Dendritic cell treated with granulocyte-macrophage colony-stimulating factor and Interleukin-4, amounts not matched to agents 40 ng/mL and 50 ng/mL, for 4 days (primary cell): ENCODE data around the gene AMPD2.
A peak's percentile ranks its signal among the peaks of the same experiment; 100 is the strongest.

Experiments
- H3K27ac Mint-ChIP-seq: one replicate; pipeline ENCODE4 v1.8.0; 2022; ENCODE audit warnings: mild to moderate bottlenecking, mixed read lengths
- H3K27me3 Mint-ChIP-seq: one replicate; pipeline ENCODE4 v1.8.0; 2022; ENCODE audit warnings: mild to moderate bottlenecking, mixed read lengths
- H3K36me3 Mint-ChIP-seq: one replicate; pipeline ENCODE4 v1.8.0; 2022; ENCODE audit warnings: low read depth, mixed read lengths
- H3K4me1 Mint-ChIP-seq: one replicate; pipeline ENCODE4 v1.8.0; 2022; ENCODE audit warnings: low read depth, mixed read lengths
- H3K4me3 Mint-ChIP-seq: one replicate; pipeline ENCODE4 v1.8.0; 2022; ENCODE audit warnings: mild to moderate bottlenecking, moderate library complexity, mixed read lengths
- H3K9me3 Mint-ChIP-seq: one replicate; pipeline ENCODE4 v1.8.0; 2022; ENCODE audit warnings: mixed read lengths
- intact Hi-C: fragments of 100-400 bp; cut with micrococcal nuclease; formaldehyde crosslinking; loops from one replicate; pipeline ENCODE4 v1.15.0; 2022

AMPD2 gene

DNA sequence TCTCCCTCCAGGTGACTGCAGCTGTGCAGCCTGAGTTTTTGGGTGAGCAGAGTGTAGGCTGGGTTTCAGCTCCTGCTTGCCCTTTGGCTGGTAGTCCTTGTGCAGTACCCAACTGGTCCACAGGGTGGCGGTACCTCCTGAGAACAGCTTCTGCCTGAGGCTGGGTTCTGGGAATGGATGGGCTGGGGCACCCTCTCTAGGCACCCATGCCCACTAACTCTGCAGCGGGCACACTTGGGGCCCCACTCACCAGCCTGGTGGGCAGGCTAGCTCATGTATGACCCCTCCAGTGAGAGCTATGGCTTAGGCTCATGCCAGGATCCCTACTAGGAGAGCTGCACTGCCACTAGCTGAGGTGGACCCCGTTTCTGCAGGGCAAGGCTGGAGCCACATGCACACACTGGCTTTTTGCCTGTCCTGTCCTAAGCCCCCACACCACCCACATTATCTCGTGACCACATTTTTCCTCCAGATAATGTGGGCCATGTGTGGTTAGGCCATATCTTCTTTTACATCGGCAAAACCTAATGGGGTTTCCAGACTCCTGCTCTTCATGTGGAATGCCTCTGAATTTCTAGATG is 20.7 kb downstream of the AMPD2 start:
- Mint-ChIP-seq H3K4me3 (no peak overlapping the region), H3K27ac (no peak overlapping the region), H3K27me3 (peaks cover 5% of the 10 kb centered on the region), H3K9me3 (no peaks in the 10 kb centered on the region), H3K4me1 (peaks cover 29% of the 10 kb centered on the region), H3K36me3 (no peaks in the 10 kb centered on the region)
- intact Hi-C loops: loop anchor here (5.0 kb wide), 1 partner anchor 342 kb away; the partner anchor contains the start of gene AHCYL1

DNA sequence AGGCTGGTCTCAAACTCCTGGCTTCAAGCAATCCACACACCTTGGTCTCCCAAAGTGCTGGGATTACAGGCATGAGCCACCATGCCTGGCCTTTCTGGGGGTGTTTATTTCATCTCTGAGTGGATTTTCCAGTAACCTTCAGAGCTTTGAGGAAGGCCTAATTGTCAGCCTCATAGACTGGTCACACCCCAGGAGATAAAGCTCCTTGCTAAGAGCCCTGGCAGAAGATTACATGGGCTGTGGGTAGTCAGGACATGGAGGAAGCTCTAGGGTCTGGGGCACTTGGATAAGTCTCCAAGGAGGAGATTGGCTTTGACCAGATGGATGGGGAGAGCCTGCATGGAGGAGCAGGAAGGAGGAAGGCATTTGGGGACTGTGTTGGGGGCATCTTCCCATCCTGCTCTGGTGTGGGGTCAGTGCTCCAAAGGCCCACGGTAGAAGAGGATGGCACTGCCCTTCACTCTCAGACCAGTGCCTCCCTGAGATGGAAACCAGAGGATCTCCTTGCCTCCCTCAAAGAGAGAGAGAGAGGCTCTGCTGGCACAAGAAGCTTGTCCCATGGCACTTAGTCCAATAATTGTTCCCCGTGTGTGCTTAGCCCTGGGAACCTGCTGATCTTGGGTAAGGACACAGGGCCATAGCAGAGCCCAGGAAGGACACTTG is 21.6 kb downstream of the AMPD2 start:
- Mint-ChIP-seq H3K9me3 (no peaks in the 10 kb centered on the region), H3K4me3 (no peak overlapping the region), H3K36me3 (no peaks in the 10 kb centered on the region), H3K4me1 (peaks cover 25% of the 10 kb centered on the region), H3K27me3 (peaks cover 5% of the 10 kb centered on the region), H3K27ac (no peak overlapping the region)
- intact Hi-C loops: loop anchor here (5.0 kb wide), 1 partner anchor 341 kb away; the partner anchor contains the start of gene AHCYL1

DNA sequence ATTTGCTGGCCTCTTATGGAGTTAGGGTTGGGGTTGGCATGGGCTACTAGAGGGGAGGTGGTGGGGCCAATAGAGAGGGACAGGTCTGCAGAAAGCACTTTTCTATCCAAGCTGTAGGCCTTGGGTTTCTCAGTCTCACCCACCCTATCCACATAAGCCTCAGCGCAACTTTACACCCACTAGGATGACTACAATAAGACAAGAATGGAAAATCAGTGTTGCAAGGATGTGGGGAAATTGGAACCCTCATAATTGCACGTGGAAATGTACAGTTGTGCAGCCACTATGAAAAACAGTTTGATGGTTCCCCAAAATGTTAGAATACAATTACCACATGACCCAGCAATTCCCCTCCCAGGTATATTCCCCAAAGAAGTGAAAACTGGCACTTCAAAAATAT is 22.2 kb downstream of the AMPD2 start:
- Mint-ChIP-seq H3K4me3 (no peak overlapping the region), H3K9me3 (no peaks in the 10 kb centered on the region), H3K36me3 (no peaks in the 10 kb centered on the region), H3K27me3 (peaks cover 5% of the 10 kb centered on the region), H3K4me1 (peaks cover 18% of the 10 kb centered on the region), H3K27ac (no peak overlapping the region)
- intact Hi-C loops: loop anchor here (5.0 kb wide), 1 partner anchor 340 kb away; the partner anchor contains the start of gene AHCYL1

DNA sequence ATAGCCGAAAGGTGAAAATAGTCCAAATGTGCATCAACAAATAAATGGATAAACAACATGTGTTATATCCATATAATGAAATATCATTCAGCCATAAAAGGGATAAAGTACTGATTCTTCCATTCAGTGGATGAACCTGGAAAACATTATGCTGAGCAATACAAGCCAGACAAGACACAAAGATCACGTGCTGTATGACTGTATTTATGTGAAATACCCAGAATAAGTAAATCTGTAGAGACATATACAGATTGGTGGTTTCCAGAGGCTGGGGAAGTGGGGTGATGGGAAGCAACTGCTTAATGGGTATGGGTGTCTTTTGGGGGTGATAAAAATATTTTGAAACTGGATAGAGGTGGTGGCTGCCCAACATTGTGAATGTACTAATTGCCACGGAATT is 23.0 kb downstream of the AMPD2 start:
- Mint-ChIP-seq H3K27ac (no peak overlapping the region), H3K27me3 (peaks cover 5% of the 10 kb centered on the region), H3K4me3 (no peak overlapping the region), H3K9me3 (no peaks in the 10 kb centered on the region), H3K36me3 (no peaks in the 10 kb centered on the region), H3K4me1 (peaks cover 18% of the 10 kb centered on the region)
- intact Hi-C loops: loop anchor here (1.0 to 5.0 kb wide), 2 partner anchors 131 to 340 kb away; partner anchors contain the start of gene AHCYL1

DNA sequence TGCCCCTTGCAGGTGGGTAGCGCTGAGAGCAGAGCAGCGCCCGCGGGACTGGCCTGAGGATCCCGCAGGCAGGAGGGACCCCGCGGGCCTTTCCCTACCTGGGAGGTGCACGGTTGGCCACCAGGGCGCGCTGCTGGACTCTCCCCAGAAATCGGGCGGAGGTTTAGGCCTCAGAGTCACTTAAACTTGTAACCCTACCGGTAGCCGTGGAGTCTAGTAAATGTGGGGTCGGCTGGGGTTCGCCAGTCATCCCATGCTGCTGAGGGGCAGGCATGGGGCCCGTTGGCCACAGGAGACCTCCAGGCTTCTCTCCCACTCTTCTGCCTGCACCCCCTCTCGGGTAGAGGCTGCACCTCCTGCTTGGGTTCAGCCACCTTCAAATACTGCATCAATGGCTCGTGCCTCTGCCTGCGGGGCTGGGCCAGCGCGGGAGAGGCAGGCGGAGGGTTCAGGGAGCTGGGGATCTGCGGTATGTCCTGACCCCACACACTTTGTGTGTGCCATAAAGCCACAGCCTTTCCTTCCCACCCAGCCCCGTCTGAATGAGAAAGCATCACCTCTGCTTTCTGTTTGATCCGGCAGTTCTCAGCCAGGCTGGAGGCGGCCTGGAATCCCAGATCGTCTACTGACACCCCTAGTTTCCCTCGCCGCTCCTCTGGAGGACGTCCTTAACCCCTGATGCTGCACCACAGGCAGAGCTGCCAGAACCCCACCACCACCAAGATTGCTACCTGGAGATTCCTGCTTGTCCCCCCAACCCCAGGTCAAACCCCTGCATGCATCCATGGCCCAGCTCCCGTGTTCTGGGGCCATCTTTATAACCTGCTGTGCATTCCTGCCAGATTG is 24.0 kb downstream of the AMPD2 start:
- peaks cover 18% of the 10 kb centered on the region for H3K4me1 Mint-ChIP-seq
- intact Hi-C loops: loop anchor here (1.0 to 5.0 kb wide), 2 partner anchors 130 to 339 kb away; partner anchors contain the start of gene AHCYL1
- no peak overlapping the region for H3K27ac Mint-ChIP-seq
- no peaks in the 10 kb centered on the region for H3K36me3 Mint-ChIP-seq
- H3K27me3 Mint-ChIP-seq: peaks cover 5% of the 10 kb centered on the region
- no peaks in the 10 kb centered on the region for H3K9me3 Mint-ChIP-seq
- H3K4me3 Mint-ChIP-seq: no peak overlapping the region

DNA sequence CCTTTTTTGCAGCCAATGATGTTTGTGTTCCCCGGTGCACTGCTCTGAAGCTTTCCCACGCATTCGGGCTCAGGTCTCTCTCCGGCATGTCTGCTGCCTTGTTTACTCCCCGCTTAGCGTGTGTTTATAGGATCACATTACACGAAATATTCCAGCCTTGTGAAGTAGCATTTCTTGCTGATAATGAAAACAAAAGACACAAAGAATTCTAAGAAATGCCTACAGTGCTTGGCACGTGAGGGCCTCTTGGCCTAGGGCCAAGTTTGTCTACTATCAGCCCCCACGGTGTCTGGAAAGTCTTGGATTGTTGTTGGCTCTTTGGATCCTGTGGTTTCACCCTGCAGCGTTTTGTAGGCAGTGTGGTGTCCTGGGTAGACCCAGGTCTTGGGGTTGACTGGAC is 25.0 kb downstream of the AMPD2 start:
- Mint-ChIP-seq H3K27me3 (peaks cover 5% of the 10 kb centered on the region), H3K4me3 (no peak overlapping the region), H3K27ac (no peak overlapping the region), H3K4me1 (peaks cover 18% of the 10 kb centered on the region), H3K9me3 (no peaks in the 10 kb centered on the region), H3K36me3 (no peaks in the 10 kb centered on the region)
- intact Hi-C loops: loop anchor here (5.0 kb wide), 1 partner anchor 338 kb away; the partner anchor contains the start of gene AHCYL1

DNA sequence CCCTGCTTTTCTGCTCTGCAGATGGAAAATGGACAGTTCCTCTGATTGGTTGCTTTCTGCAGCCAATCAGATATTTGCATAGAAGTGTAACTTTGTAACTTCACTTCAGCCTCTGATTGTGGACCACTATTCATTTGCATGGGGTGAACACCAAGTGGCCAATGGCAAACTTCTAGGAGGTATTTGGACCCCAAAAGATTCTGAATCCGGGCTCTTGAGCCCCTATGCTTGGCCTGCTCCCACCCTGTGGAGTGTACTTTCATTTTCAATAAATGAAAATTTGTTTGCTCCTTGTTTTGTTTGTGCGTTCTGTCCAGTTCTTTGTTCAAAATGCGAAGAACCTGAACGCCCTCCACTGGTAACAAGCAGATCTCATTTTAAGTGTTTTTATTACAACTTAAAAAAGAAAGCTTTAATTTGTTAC is 29.9 kb downstream of the AMPD2 start:
- Mint-ChIP-seq H3K4me3 (no peak overlapping the region), H3K27ac (no peak overlapping the region), H3K9me3 (no peaks in the 10 kb centered on the region), H3K36me3 (no peaks in the 10 kb centered on the region), H3K4me1 (no peaks in the 10 kb centered on the region), H3K27me3 (peaks cover 7% of the 10 kb centered on the region)
- intact Hi-C loops: no loop called here

DNA sequence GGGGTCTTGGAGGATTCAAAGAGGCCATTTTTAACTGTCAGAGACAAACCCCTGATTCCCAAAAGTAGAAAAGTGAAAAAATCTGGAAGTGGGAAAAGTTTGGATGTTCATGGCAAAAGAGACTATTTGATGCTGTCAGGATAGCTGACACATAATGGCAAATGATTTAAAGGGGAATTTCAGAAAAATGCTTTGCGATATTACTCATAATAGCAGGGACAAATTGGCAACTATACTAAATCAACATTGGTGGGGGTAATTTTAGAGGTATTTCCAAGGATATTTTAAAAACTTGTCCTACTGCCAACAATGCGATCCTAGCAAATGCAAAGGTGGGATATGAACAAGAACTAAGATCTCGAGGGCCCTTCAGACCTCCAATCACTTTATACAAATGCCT is 31.0 kb downstream of the AMPD2 start:
- intact Hi-C loops: no loop called here

DNA sequence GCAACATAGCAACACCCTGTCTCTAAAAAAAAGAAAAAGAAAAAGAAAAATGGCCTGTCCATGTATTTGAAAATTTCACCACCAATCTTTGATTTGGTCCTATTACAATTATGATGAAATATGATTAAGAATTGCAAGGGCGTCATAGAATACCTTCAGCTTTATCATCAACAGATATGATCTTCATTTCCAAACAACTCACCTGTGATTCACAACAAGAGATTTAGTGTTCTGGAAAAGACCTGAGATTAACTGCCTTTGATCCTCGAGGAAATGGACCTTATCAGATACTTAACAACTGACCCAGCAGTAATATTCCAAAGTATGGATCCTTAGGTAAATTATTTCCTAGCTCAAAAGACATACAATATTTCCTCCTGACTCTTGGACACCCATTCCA is 32.8 kb downstream of the AMPD2 start:
- no peak overlapping the region for H3K27ac Mint-ChIP-seq
- peaks cover 12% of the 10 kb centered on the region for H3K27me3 Mint-ChIP-seq
- H3K4me3 Mint-ChIP-seq: no peak overlapping the region
- H3K4me1 Mint-ChIP-seq: peaks cover 27% of the 10 kb centered on the region
- peaks cover 12% of the 10 kb centered on the region for H3K36me3 Mint-ChIP-seq
- no peaks in the 10 kb centered on the region for H3K9me3 Mint-ChIP-seq
- intact Hi-C loops: no loop called here

More for the DNA sequence above, 31.0 kb downstream of the AMPD2 start:
- Mint-ChIP-seq H3K4me3 (no peak overlapping the region), H3K36me3 (peaks cover 1% of the 10 kb centered on the region), H3K4me1 (peaks cover 9% of the 10 kb centered on the region), H3K9me3 (no peaks in the 10 kb centered on the region), H3K27me3 (peaks cover 12% of the 10 kb centered on the region), H3K27ac (no peak overlapping the region)

DNA sequence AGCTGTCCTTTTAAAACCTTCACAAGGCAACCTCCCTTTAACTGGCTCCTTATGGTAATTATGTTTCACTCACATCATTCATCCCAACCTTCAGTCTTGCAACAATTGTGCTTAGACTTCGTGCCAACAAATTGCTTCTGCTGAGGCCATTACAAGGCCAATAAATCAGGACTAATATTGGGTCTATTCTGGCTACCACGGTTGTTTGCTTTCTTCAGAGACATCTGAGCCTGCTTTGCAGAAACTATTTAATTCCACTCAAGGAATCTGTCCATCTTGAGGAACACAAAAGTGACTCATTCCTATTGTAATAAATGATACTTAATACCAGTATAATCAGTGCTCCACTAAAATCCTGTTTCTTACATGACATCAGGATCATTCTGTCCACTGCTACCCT is 33.7 kb downstream of the AMPD2 start:
- peaks cover 14% of the 10 kb centered on the region for H3K36me3 Mint-ChIP-seq
- intact Hi-C loops: no loop called here
- peaks cover 12% of the 10 kb centered on the region for H3K27me3 Mint-ChIP-seq
- H3K9me3 Mint-ChIP-seq: no peaks in the 10 kb centered on the region
- no peak overlapping the region for H3K4me3 Mint-ChIP-seq
- peaks cover 35% of the 10 kb centered on the region for H3K4me1 Mint-ChIP-seq
- no peak overlapping the region for H3K27ac Mint-ChIP-seq

DNA sequence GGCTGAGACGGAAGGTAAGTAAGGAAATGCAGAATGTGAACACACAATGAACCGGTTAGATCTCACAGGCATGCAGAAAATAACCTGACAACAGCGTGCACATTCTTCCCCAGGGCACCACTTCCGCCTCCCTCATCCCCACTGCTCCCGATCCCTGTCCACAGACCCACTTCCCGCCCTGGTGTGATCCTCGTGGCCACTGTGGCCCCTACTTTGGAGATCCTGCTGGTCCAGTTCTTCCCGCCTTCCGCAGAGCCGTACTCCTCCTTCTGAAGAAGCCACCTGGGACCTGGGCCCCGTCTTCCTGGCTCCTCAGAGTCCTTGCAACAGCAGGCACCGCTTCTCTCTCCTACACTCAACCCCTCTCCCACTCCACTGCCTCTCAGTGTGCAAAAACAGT is 34.9 kb downstream of the AMPD2 start:
- Mint-ChIP-seq H3K27ac (no peak overlapping the region), H3K36me3 (peaks cover 27% of the 10 kb centered on the region)

DNA sequence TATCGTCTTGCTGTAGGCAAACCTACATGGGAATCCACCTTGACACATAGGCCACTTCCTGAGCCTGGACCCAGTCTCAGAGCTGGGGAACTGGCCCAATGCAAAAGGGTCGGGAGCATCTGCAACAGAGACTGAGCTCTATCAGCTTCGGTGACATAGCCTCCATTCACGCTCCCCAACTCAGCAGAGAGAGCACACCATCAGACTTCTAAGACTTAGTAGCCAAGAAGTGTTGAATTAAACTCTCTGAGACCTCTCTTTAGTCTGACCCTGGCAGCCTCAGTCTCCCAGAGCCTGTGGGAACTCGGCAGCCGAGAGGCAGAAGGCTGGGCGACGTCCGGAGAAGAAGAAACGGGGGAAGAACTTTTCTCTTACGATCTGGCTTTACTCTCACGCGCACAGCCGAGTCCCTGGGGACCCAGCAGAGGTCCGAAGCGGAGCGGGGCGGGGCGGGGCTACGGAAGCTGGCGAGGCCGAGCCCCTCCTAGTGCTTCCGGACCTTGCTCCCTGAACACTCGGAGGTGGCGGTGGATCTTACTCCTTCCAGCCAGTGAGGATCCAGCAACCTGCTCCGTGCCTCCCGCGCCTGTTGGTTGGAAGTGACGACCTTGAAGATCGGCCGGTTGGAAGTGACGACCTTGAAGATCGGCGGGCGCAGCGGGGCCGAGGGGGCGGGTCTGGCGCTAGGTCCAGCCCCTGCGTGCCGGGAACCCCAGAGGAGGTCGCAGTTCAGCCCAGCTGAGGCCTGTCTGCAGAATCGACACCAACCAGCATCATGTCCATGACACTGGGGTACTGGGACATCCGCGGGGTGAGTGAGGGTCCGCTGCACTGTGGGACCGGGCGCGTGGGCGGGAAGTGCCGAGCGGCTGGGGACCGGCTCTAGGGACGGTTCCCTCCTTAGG is 36.2 kb downstream of the AMPD2 start, which contains the start of gene GSTM4:
TSS of gene GSTM4 (plus strand) at position 485 of the 905 bp plus-strand sequence. CDS start at position 776, 291 bp downstream.
- peaks cover 12% of the 10 kb centered on the region for H3K27me3 Mint-ChIP-seq
- peak within 1 kb of the TSS; percentile 93 for H3K4me3 Mint-ChIP-seq
- H3K9me3 Mint-ChIP-seq: no peaks in the 10 kb centered on the region
- H3K4me1 Mint-ChIP-seq: peaks cover 60% of the 10 kb centered on the region
- peak within 1 kb of the TSS; percentile 93 for H3K27ac Mint-ChIP-seq
- peaks cover 38% of the 10 kb centered on the region for H3K36me3 Mint-ChIP-seq
- intact Hi-C loops: no loop called here

More for the DNA sequence above, 34.9 kb downstream of the AMPD2 start:
- H3K4me3 Mint-ChIP-seq: no peak overlapping the region
- H3K4me1 Mint-ChIP-seq: peaks cover 47% of the 10 kb centered on the region
- H3K9me3 Mint-ChIP-seq: no peaks in the 10 kb centered on the region
- intact Hi-C loops: no loop called here
- peaks cover 12% of the 10 kb centered on the region for H3K27me3 Mint-ChIP-seq

DNA sequence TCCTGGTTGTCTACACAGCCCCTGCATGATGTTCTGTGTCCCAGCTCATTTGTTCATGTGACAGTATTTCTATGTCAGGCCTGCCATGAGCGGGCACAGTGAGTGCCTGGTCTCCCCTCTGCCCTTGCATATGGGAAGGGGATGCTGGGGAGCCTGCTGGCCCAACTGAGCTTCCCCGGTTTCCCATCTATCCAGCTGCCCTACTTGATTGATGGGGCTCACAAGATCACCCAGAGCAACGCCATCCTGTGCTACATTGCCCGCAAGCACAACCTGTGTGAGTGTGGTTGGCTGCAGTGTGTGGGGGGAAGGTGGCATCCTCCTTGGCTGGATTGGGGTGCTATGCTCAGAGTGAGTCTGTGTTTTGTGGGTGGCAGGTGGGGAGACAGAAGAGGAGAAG is 37.8 kb downstream of the AMPD2 start:
- peaks cover 9% of the 10 kb centered on the region for H3K27me3 Mint-ChIP-seq
- H3K4me3 Mint-ChIP-seq: no peak overlapping the region
- peak overlapping the region; percentile 93 for H3K27ac Mint-ChIP-seq
- H3K9me3 Mint-ChIP-seq: no peaks in the 10 kb centered on the region
- peaks cover 53% of the 10 kb centered on the region for H3K36me3 Mint-ChIP-seq
- intact Hi-C loops: no loop called here
- H3K4me1 Mint-ChIP-seq: peaks cover 60% of the 10 kb centered on the region
